SK-N-SH treated with all-trans-retinoic acid at 6 μM for 48 hours (cell line): ENCODE results near the gene ZFAND5.

Experiments used
- CSDC2 ChIP-seq: fragments of 250-450 bp; sonication (Bioruptor Pico); IDR thresholded peaks from 2 replicates; pipeline ENCODE4 v1.5.0; 2020; ENCODE audit warnings: mild to moderate bottlenecking, moderate library complexity
- GLIS3 ChIP-seq: fragments of 250-450 bp; sonication (Bioruptor Pico); IDR thresholded peaks from 2 replicates; pipeline ENCODE4 v1.5.0; 2020; ENCODE audit warnings: mild to moderate bottlenecking, moderate library complexity
- PPARA ChIP-seq: fragments of 250-450 bp; sonication (Bioruptor Pico); IDR thresholded peaks from 2 replicates; pipeline ENCODE4 v1.5.0; 2020; ENCODE audit warnings: mild to moderate bottlenecking, borderline replicate concordance
- RARB ChIP-seq: fragments of 250-450 bp; sonication (Bioruptor Pico); IDR thresholded peaks from 2 replicates; pipeline ENCODE4 v1.8.0; 2021; ENCODE audit warnings: mild to moderate bottlenecking, moderate library complexity
- ZC3H10 ChIP-seq: fragments of 250-450 bp; sonication (Bioruptor Pico); IDR thresholded peaks from 2 replicates; pipeline ENCODE4 v1.5.1; 2021; ENCODE audit warnings: mild to moderate bottlenecking, moderate library complexity
- ZFP3 ChIP-seq: fragments of 250-450 bp; sonication (Bioruptor Pico); IDR thresholded peaks from 2 replicates; pipeline ENCODE4 v1.5.0; 2020; ENCODE audit warnings: mild to moderate bottlenecking, moderate library complexity
- ZFP30 ChIP-seq: fragments of 450-650 bp; formaldehyde crosslinking; IDR thresholded peaks from 2 replicates; pipeline ENCODE4 v1.5.0; 2022; ENCODE audit warnings: mild to moderate bottlenecking, moderate library complexity
- ZNF8 ChIP-seq: fragments of 450-650 bp; formaldehyde crosslinking; IDR thresholded peaks from 2 replicates; pipeline ENCODE4 v1.5.0; 2020; ENCODE audit warnings: mild to moderate bottlenecking, moderate library complexity
- TF ChIP-seq, protein P1 (sequence below): fragments of 250-450 bp; sonication (Bioruptor Pico); IDR thresholded peaks from 2 replicates; pipeline ENCODE4 v1.8.0; 2020; ENCODE audit warnings: mild to moderate bottlenecking, moderate library complexity, borderline replicate concordance

DNA sequence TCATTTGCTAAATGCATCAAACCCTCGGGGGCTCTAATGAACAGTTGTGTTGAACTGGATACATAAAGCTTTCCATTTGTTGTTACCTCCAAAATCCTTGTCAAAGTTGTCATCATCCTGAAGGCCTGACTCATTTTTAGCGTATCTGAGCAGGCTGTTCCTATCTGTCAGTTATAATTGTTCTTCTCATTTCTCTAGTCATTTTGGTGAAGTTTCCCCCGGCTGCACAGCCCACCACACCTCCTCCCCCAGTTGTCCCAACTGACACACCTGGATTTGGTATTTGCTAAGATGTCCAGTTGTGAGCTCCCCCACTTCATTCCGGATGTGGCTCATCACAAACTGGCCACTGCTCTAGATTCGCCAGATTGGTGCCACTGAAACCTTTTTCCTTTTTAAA lies 27.7 kb downstream of the ZFAND5 start:
- no peak for TF ChIP-seq ZC3H10
- TF ChIP-seq RARB (CRISPR knock-in tag) = no peak
- TF ChIP-seq CSDC2 (CRISPR knock-in tag) = no peak
- TF ChIP-seq, protein P1, sequence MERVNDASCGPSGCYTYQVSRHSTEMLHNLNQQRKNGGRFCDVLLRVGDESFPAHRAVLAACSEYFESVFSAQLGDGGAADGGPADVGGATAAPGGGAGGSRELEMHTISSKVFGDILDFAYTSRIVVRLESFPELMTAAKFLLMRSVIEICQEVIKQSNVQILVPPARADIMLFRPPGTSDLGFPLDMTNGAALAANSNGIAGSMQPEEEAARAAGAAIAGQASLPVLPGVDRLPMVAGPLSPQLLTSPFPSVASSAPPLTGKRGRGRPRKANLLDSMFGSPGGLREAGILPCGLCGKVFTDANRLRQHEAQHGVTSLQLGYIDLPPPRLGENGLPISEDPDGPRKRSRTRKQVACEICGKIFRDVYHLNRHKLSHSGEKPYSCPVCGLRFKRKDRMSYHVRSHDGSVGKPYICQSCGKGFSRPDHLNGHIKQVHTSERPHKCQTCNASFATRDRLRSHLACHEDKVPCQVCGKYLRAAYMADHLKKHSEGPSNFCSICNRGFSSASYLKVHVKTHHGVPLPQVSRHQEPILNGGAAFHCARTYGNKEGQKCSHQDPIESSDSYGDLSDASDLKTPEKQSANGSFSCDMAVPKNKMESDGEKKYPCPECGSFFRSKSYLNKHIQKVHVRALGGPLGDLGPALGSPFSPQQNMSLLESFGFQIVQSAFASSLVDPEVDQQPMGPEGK (CRISPR knock-in tag) = no peak
- no peak for TF ChIP-seq ZNF8 (CRISPR knock-in tag)
- TF ChIP-seq ZFP30 = no peak
- no peak for TF ChIP-seq PPARA (CRISPR knock-in tag)
- no peak for TF ChIP-seq ZFP3 (CRISPR knock-in tag)
- no peak for TF ChIP-seq GLIS3 (CRISPR knock-in tag)
